Measurements from ENCODE around the gene RAB40A. TPM values are rescaled to one million over a fixed set of nuclear protein-coding genes. Genes with fewer than 3 reads are reported as not detected.

The RAB40A gene
- total RNA-seq, 1 experiment from 2014 or later = not detected

DNA sequence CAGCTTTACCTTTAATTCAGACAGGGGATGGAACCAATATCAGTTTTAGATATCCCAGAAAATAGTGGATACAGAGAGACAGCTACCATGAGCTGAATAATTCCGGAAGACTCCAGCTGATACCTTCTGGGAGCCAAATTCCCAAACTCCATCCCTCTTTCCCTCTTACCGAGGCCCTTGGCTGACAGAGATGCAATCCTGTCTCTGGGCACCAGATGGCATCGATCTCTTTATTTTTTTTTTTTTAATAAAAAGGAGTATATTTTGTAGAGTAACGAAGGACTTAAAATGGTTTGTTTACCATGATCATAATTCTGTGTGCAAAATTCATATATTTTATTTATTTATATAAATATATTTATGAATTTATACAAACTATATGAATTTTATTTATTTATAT, 31.0 kb downstream of the RAB40A start:
- Histone ChIP-seq H3K4me1 (ENCODE audit: insufficient read depth, low read length) (no peaks in the 10 kb centered on the region), H2AK5ac (ENCODE audit: insufficient read length, low read length) (no peak overlapping the region), H3K79me1 (ENCODE audit: insufficient read depth, low read depth, low read length, poor library complexity, severe bottlenecking) (no peaks in the 10 kb centered on the region), H4K8ac (replicated peaks; ENCODE audit: insufficient read length, low read depth, low read length) (no peak overlapping the region), H2BK12ac (ENCODE audit: insufficient read length, low read depth, low read length) (no peak overlapping the region), H3K27ac (ENCODE audit: insufficient read length, low read depth, low read length) (no peak overlapping the region), H2BK120ac (ENCODE audit: low read depth, low read length, poor library complexity, severe bottlenecking) (no peak overlapping the region), H3K9me3 (ENCODE audit: control insufficient read depth, low read depth, low read length) (no peaks in the 10 kb centered on the region), H3K23ac (ENCODE audit: insufficient read length, low read depth, low read length) (no peak overlapping the region), H3K23me2 (ENCODE audit: insufficient read length, low read depth, low read length, poor library complexity, severe bottlenecking) (no peaks in the 10 kb centered on the region), H4K5ac (ENCODE audit: insufficient read length, low read depth, low read length) (no peak overlapping the region), H3K4me2 (ENCODE audit: insufficient read depth, insufficient read length, low read length) (no peak overlapping the region), H3K27me3 (ENCODE audit: insufficient read depth, low read length) (no peaks in the 10 kb centered on the region), H2BK5ac (ENCODE audit: insufficient read length, low read length) (no peak overlapping the region), H3K79me2 (ENCODE audit: insufficient read depth, low read length) (no peaks in the 10 kb centered on the region), H3K4ac (ENCODE audit: low read depth, low read length) (no peak overlapping the region), H3K18ac (ENCODE audit: insufficient read length, low read depth, low read length) (no peak overlapping the region), H4K20me1 (ENCODE audit: control insufficient read depth, insufficient read depth, insufficient read length) (no peaks in the 10 kb centered on the region), H3K9ac (ENCODE audit: extremely low read depth, insufficient read length, low read length) (no peak overlapping the region), H2BK15ac (ENCODE audit: low read depth, low read length) (no peak overlapping the region), H3K14ac (ENCODE audit: insufficient read depth, low read length) (no peak overlapping the region), H2BK20ac (ENCODE audit: low read depth, low read length, poor library complexity, severe bottlenecking) (no peak overlapping the region), H3K56ac (ENCODE audit: insufficient read length, low read depth, low read length) (no peak overlapping the region), H4K91ac (ENCODE audit: insufficient read length, low read depth, low read length) (no peak overlapping the region), H2AFZ (ENCODE audit: low read length) (no peak overlapping the region), H3T11ph (ENCODE audit: low read length) (no peak overlapping the region)
- WGBS (ENCODE audit: extremely low coverage, insufficient read length, low lambda C conversion rate) = no CpG with 5 or more reads among the region's 4 CpGs
- TF ChIP-seq, protein P1, sequence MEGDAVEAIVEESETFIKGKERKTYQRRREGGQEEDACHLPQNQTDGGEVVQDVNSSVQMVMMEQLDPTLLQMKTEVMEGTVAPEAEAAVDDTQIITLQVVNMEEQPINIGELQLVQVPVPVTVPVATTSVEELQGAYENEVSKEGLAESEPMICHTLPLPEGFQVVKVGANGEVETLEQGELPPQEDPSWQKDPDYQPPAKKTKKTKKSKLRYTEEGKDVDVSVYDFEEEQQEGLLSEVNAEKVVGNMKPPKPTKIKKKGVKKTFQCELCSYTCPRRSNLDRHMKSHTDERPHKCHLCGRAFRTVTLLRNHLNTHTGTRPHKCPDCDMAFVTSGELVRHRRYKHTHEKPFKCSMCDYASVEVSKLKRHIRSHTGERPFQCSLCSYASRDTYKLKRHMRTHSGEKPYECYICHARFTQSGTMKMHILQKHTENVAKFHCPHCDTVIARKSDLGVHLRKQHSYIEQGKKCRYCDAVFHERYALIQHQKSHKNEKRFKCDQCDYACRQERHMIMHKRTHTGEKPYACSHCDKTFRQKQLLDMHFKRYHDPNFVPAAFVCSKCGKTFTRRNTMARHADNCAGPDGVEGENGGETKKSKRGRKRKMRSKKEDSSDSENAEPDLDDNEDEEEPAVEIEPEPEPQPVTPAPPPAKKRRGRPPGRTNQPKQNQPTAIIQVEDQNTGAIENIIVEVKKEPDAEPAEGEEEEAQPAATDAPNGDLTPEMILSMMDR (conservative IDR thresholded peaks at IDR 0.05) = peak; percentile 64
- peaks cover 0 to 5% (median 0%) of the 10 kb centered on the region in 3 experiments; a peak in 3 of 7 replicates for H3K36me3 Mint-ChIP-seq (ENCODE audit: insufficient read depth in 1 of 3, low read depth in 3 of 3)
- no peak overlapping the region for H3K27ac Mint-ChIP-seq
- no peak for DNase-seq
- H3K4me1 Mint-ChIP-seq = no peaks in the 10 kb centered on the region
- H3K9me3 Mint-ChIP-seq = peaks cover 0 to 27% of the 10 kb centered on the region in 2 experiments; a peak in 2 of 5 replicates
- no peaks in the 10 kb centered on the region for H3K27me3 Mint-ChIP-seq (ENCODE audit: low read depth)
- H3K4me3 Mint-ChIP-seq = no peak overlapping the region
